ENCODE results near the gene TRIM25.

GRCh38 chr17:56876766-56877179, 37.1 kb downstream of the TRIM25 start:
- no peak for TF ChIP-seq CTCF (IDR thresholded peaks at IDR 0.05)
- no peak for TF ChIP-seq POLR2A (IDR thresholded peaks at IDR 0.05)

Measured in adrenal gland (tissue), 5 donors.